Astrocyte (in vitro differentiated cells and primary cell): ENCODE data around the gene OTOG.

Experiments
- EZH2 ChIP-seq: IDR thresholded peaks from 2 replicates; pipeline ENCODE4 v1.6.1; 2012; ENCODE audit warnings: mild to moderate bottlenecking, low read length, inconsistent platforms; ENCODE audit not compliant: insufficient read depth
- TF ChIP-seq, protein P1 (sequence below): IDR thresholded peaks from 2 replicates; pipeline ENCODE4 v1.5.1; 2011; ENCODE audit warnings: low read depth, mild to moderate bottlenecking, inconsistent platforms, low read length, moderate library complexity; ENCODE audit not compliant: insufficient read depth

DNA sequence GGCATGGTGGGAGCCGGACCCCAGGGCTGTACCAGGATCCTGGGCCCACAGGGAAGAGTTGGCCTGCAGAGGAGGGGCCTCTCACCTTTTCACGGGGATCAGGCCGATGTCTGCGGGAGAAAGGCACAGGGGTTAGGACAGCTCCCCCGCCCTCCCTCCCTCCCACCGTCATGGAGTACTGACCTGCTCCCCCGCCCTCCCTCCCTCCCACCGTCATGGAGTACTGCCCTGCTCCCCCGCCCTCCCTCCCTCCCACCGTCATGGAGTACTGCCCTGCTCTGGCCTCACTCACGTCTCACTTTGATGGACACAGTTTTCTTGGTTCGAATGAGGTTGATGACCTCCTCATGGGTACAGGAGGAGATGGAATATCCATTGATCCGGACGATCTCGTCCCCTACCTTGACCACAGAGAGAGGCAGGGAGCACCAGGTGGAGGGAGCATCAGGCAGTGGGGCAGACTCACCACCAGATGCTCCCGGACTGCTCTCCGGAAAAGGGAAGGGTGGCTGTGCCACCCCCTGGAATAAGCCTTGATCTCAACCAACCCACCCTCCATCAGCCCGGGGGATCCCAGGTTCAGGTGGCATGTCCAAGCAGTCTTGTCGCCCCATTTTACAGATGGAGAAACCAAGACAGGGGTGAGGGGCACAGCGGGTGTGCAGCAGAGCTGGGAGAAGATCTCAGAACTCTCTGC is 20.0 kb upstream of the OTOG start:
- TF ChIP-seq, protein P1, sequence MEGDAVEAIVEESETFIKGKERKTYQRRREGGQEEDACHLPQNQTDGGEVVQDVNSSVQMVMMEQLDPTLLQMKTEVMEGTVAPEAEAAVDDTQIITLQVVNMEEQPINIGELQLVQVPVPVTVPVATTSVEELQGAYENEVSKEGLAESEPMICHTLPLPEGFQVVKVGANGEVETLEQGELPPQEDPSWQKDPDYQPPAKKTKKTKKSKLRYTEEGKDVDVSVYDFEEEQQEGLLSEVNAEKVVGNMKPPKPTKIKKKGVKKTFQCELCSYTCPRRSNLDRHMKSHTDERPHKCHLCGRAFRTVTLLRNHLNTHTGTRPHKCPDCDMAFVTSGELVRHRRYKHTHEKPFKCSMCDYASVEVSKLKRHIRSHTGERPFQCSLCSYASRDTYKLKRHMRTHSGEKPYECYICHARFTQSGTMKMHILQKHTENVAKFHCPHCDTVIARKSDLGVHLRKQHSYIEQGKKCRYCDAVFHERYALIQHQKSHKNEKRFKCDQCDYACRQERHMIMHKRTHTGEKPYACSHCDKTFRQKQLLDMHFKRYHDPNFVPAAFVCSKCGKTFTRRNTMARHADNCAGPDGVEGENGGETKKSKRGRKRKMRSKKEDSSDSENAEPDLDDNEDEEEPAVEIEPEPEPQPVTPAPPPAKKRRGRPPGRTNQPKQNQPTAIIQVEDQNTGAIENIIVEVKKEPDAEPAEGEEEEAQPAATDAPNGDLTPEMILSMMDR = no peak
- no peak for TF ChIP-seq EZH2
